ENCODE data around the gene MAB21L4. TPM values are rescaled to one million over a fixed set of nuclear protein-coding genes. Genes with fewer than 3 reads are reported as not detected.

The MAB21L4 gene
- not detected in 2 replicates for total RNA-seq

GRCh38 chr2:240895656-240896388 lies at the start of gene MAB21L4:
Gene MAB21L4, minus strand, starts transcription at chr2:240896156. Its CDS starts 159 bp downstream, at chr2:240895997.

GRCh38 chr2:240906141-240906910 lies 10.4 kb upstream of the MAB21L4 start, which contains the start of gene CROCC2:
Gene CROCC2, plus strand, starts transcription at chr2:240906336. Its CDS starts 178 bp downstream, at chr2:240906514.

GRCh38 chr2:240868286-240869108 lies 27.5 kb downstream of the MAB21L4 start, which contains the start of gene AGXT:
Gene AGXT, plus strand, starts transcription at chr2:240868824. Its CDS starts 42 bp downstream, at chr2:240868866.

Other genes with a start within 250 kb of the MAB21L4 start
- gene AQP12B, start 213.3 kb downstream of the MAB21L4 start, total RNA-seq: not detected in 2 replicates
- gene AQP12A, start 204.3 kb downstream of the MAB21L4 start, total RNA-seq: not detected in 2 replicates
- gene KIF1A, start 75.9 kb downstream of the MAB21L4 start, total RNA-seq: under 0.01 TPM in 1 of 2 replicates, not detected in the other
- not detected in 2 replicates for gene AGXT, start 27.3 kb downstream of the MAB21L4 start, total RNA-seq
- gene CROCC2, start 10.2 kb upstream of the MAB21L4 start, total RNA-seq: not detected in 2 replicates
- gene SNED1, start 102.5 kb upstream of the MAB21L4 start, total RNA-seq: 37.2 and 59.8 TPM in 2 replicates
- gene MTERF4, start 206.1 kb upstream of the MAB21L4 start, total RNA-seq: 27.4 and 33.7 TPM in 2 replicates